ENCODE measurements around the gene AGBL1.

GRCh38 chr15:86591994-86592735 lies 512.5 kb downstream of the AGBL1 start:
- TF ChIP-seq POLR2AphosphoS5 (IDR thresholded peaks at IDR 0.05) (no peak), POLR2A (IDR thresholded peaks at IDR 0.05) (no peak)
- TF ChIP-seq, protein P1, sequence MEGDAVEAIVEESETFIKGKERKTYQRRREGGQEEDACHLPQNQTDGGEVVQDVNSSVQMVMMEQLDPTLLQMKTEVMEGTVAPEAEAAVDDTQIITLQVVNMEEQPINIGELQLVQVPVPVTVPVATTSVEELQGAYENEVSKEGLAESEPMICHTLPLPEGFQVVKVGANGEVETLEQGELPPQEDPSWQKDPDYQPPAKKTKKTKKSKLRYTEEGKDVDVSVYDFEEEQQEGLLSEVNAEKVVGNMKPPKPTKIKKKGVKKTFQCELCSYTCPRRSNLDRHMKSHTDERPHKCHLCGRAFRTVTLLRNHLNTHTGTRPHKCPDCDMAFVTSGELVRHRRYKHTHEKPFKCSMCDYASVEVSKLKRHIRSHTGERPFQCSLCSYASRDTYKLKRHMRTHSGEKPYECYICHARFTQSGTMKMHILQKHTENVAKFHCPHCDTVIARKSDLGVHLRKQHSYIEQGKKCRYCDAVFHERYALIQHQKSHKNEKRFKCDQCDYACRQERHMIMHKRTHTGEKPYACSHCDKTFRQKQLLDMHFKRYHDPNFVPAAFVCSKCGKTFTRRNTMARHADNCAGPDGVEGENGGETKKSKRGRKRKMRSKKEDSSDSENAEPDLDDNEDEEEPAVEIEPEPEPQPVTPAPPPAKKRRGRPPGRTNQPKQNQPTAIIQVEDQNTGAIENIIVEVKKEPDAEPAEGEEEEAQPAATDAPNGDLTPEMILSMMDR (IDR thresholded peaks at IDR 0.05) = no peak

Data from prostate gland (tissue), 2 donors.